Measurements from ENCODE around the gene PRDM10.

Gene PRDM10

GRCh38 chr11:129948926-129949466, 53.6 kb downstream of the PRDM10 start:
- DNase-seq (ENCODE audit: low read depth) = no peak
- TF ChIP-seq, protein P1, sequence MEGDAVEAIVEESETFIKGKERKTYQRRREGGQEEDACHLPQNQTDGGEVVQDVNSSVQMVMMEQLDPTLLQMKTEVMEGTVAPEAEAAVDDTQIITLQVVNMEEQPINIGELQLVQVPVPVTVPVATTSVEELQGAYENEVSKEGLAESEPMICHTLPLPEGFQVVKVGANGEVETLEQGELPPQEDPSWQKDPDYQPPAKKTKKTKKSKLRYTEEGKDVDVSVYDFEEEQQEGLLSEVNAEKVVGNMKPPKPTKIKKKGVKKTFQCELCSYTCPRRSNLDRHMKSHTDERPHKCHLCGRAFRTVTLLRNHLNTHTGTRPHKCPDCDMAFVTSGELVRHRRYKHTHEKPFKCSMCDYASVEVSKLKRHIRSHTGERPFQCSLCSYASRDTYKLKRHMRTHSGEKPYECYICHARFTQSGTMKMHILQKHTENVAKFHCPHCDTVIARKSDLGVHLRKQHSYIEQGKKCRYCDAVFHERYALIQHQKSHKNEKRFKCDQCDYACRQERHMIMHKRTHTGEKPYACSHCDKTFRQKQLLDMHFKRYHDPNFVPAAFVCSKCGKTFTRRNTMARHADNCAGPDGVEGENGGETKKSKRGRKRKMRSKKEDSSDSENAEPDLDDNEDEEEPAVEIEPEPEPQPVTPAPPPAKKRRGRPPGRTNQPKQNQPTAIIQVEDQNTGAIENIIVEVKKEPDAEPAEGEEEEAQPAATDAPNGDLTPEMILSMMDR (IDR thresholded peaks at IDR 0.05; ENCODE audit: low read length, missing control alignments) = no peak

GRCh38 chr11:129947474-129947873, 55.2 kb downstream of the PRDM10 start:
- no peak overlapping the region for H3K4me3 ChIP-seq (replicated peaks; ENCODE audit: low read depth, low read length)
- DNase-seq (ENCODE audit: low read depth) = no peak
- TF ChIP-seq, protein P1 (IDR thresholded peaks at IDR 0.05; ENCODE audit: low read length, missing control alignments) = no peak

More at GRCh38 chr11:129948926-129949466, 53.6 kb downstream of the PRDM10 start:
- no peak overlapping the region for H3K4me3 ChIP-seq (replicated peaks; ENCODE audit: low read depth, low read length)

- no peak overlapping the region for H3K4me3 ChIP-seq (replicated peaks; ENCODE audit: low read depth, low read length)
- no peak for DNase-seq (ENCODE audit: low read depth)
- TF ChIP-seq, protein P1 (IDR thresholded peaks at IDR 0.05; ENCODE audit: low read length, missing control alignments) = no peak
Observed at GRCh38 chr11:129946965-129947364, 55.7 kb downstream of the PRDM10 start.

GRCh38 chr11:129946256-129946655, 56.4 kb downstream of the PRDM10 start:
- H3K4me3 ChIP-seq (replicated peaks; ENCODE audit: low read depth, low read length) = no peak overlapping the region
- no peak for DNase-seq (ENCODE audit: low read depth)
- TF ChIP-seq, protein P1 (IDR thresholded peaks at IDR 0.05; ENCODE audit: low read length, missing control alignments) = no peak

DNA sequence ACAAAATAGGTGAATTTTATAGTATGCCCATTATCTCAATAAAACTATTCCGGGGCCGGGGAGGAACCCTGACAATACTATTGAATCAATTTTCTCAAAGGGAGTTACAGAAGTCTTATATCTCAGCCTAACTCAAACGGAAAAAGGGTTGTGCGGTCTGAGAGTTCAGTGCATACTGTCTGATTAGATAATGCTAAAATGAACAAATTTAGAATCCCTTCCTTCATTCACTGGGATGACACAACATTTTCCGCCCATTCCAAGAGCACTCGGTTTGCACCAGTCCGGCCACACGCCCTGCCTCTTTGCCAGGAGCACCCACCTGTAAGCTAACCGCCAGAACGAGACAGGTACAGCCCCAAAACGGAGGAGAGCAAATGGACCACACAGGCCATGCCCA, 57.3 kb downstream of the PRDM10 start:
- TF ChIP-seq, protein P1 (IDR thresholded peaks at IDR 0.05; ENCODE audit: low read length, missing control alignments) = no peak
- H3K4me3 ChIP-seq (replicated peaks; ENCODE audit: low read depth, low read length) = no peak overlapping the region
- no peak for DNase-seq (ENCODE audit: low read depth)

- H3K4me3 ChIP-seq (replicated peaks; ENCODE audit: low read depth, low read length) = no peak overlapping the region
- no peak for DNase-seq (ENCODE audit: low read depth)
- TF ChIP-seq, protein P1 (IDR thresholded peaks at IDR 0.05; ENCODE audit: low read length, missing control alignments) = no peak
Observed at GRCh38 chr11:129944696-129945095, 57.9 kb downstream of the PRDM10 start.

DNA sequence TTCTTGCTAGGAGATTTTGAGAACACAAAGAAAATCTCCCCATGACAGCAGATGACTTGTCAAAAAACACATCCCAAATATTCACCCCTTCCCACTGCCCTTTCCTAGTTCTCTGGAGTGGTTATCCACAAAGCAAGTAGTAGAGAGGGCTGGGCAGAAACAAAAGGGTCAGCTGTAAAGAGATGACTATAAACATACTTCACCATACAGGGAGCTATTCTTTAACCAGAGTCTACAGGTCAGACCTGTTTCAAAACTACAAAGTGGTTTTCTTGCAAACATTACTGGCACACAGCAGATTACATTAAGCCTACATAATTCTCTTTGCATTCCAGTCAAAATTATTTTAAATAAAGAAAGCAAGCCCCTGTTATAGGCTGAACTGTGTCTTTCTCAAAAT, 59.6 kb downstream of the PRDM10 start:
- no peak for DNase-seq (ENCODE audit: low read depth)
- TF ChIP-seq, protein P1 (IDR thresholded peaks at IDR 0.05; ENCODE audit: low read length, missing control alignments) = no peak
- H3K4me3 ChIP-seq (replicated peaks; ENCODE audit: low read depth, low read length) = no peak overlapping the region

Measured in fibroblast of pulmonary artery (primary cell).